PFSK-1 (cell line): ENCODE results near the gene WFDC11.

Source experiments
- FOXP2 ChIP-seq: optimal IDR thresholded peaks from 2 replicates; pipeline ENCODE3; 2011; ENCODE audit warnings: borderline replicate concordance, control low read depth, inconsistent platforms; ENCODE audit not compliant: insufficient read depth; ENCODE audit errors: extremely low read length, extremely low read depth
- POLR2AphosphoS5 ChIP-seq: IDR thresholded peaks from 2 replicates; pipeline ENCODE4 v1.6.1; 2012; ENCODE audit warnings: low read depth, mild to moderate bottlenecking, control low read depth, low read length, moderate library complexity
- REST ChIP-seq, 2 experiments: IDR thresholded peaks; 2 replicates each; pipeline versions ENCODE4 v1.6.1 to v1.8.0; 2011 to 2012; ENCODE audit warnings: low read depth in 2 of 2, low read length in 2 of 2, control low read depth in 1 of 2, inconsistent platforms in 1 of 2, mild to moderate bottlenecking in 1 of 2, moderate library complexity in 1 of 2; ENCODE audit not compliant: insufficient read depth in 1 of 2
- TAF1 ChIP-seq: IDR thresholded peaks from 2 replicates; pipeline ENCODE4 v1.6.1; 2012; ENCODE audit warnings: low read length, control low read depth, borderline replicate concordance; ENCODE audit not compliant: insufficient read depth

GRCh38 chr20:45647441-45648050 is 22.5 kb downstream of the WFDC11 start:
- TF ChIP-seq POLR2AphosphoS5 (no peak), TAF1 (no peak), REST (IDR thresholded peaks at IDR 0.05; ENCODE audit: insufficient read depth in 1 of 2, low read depth in 2 of 2, low read length in 2 of 2) (no peak), FOXP2 (no peak)
